GM18867 (cell line): ENCODE results near the gene SORCS2.

Source experiments
- ATAC-seq: cut with Tn5 transposase; IDR thresholded peaks from one replicate; pipeline ENCODE4 v1.9.1; 2021; ENCODE audit warnings: mild to moderate bottlenecking, moderate library complexity; ENCODE audit not compliant: unreplicated experiment

Gene SORCS2

DNA sequence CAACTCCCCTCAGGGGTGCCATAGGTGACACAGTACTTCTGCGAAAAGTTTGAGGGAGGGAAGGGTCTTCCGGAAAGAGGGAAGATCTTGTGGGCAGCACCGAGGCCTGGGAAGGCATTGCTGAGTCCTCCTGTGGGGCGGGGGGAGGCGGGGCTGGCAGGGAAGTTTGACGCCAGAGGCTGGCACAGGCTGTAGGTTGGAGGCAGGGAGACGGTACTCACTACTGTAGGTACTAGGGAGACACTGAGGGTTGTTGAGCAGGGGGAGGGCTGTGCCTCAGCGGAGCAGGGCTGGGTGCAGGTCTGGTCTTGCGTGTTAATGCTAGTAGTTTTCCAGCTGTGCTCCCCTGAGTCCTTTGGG lies 265.7 kb downstream of the SORCS2 start:
- no peak for ATAC-seq

DNA sequence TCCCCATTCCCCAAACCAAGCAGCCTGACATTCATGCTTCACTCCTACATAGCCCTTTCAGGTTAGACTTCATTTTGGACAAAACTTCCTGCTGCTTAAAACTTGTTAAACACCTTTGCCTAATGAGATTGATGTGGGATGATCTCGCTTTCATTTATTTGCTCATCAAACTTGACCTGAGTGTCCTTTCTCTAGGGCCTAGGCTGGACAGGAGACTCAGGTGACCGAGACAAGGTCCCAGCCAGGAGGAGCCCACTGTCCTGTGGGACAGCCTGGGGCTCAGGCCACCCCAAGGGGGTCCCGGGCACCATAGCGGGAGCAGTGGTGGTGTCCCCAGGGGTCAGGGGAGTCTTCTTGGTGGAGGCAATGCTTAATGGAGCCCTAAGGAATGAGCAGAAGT lies 266.1 kb downstream of the SORCS2 start:
- no peak for ATAC-seq

DNA sequence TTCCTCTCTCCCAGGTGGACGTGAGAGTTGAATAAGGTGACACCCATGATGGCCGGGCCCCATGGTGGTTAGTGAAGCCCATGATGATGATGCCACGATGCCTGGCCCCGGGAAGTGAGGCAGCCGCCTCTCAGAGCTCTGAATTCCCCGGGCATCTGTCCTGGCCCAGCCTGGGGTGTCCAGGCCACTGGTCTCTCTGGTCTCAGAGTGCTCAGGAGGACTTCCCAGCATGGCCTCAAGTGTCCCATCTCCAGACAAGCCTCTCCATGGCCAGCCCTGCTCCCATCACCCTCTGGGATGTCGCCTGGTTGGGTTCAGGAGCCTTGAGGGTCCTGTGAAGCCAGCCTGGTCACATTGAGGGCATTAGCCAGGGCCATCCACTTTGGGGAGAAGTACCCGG lies 267.1 kb downstream of the SORCS2 start:
- ATAC-seq = no peak

DNA sequence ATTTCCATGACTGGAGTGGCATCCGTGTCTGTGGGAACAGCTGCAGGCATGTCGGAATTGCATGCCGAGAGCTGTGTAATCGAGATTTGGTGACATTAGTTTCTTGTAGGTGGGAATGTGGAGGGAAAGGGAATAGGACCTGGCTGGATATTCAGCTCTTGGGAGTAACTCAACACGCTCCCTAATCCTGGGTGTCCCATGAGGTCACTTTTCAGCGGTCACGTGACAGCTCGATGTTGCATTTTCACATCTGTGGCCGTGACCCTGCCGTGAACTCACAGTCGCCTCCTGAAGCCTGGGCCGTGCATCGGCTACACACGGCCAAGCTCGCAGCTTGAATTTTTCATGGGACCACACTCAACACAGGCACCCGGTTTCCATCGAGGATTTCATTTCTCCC lies 268.2 kb downstream of the SORCS2 start:
- no peak for ATAC-seq

DNA sequence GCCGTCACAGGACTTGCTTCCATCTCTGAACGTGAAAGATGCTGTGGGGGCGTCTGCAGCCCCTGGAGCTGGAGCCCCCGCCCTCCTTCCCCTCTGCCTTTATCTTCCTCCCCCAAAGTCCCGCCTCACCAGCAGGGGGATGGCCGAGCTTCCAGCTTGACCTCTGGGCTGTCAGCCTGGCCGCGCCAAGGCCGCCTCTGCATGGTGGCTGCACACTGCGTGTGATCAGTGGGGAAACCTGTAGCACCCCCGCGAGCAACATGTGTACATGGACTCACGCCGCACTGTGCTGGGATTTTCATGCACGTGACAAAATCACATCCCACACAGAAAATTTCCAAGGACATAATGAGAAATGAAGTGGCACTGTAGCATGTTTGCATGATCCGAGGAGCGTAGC lies 268.9 kb downstream of the SORCS2 start:
- ATAC-seq = no peak

DNA sequence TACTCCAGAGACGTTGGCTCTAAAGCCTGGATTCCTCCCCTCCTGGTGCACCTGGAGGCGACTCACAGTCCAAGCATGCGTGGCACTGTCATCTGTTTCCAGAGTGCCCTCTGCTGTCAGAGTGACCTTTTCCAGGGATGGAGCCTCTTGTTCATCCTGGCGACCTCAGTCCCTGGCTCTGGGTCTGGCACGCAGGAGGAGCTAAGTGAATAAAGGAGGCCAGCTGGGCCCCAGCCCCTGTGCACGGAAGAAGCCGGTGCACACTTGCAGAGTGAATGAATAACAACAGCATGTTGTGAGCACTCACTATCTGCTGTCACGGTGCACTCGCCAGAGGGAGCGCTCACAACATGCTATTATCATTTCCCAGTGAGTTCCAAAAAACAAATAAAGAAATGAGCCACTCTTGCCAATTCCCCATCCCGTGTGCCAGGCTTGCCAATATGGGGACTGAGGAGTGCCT lies 270.2 kb downstream of the SORCS2 start:
- no peak for ATAC-seq

DNA sequence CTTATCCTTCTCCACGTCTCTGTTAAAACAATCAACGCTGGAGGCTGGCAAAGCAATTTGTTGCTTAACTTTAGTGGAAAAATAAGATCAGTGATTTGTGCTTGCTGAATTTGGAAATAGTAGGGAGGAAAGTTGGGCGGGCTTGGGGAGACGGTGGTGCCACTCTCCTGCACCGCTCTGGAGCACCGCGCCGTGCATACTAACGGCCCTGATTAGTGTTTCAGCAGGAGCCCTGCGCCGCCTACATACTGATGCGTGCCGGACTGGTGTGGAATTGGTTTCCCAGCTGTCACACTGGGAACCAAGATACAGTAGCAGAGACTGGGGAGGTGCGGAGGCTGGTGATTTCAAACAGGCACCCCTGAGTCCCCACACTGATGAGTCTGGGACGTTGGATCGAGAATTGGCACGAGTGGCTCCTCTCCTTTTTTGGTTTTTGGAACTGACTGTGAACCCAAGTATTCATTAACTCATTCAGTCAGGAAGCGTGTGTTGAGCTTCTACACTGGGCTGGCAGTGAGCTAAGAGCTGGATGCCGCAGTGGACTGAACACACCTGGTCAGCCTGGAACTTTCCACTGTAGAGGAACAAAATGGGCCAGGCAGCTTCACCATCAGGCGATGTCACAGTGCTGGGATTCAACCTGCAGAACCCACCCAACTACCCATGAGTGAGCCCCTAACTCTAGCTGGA lies 271.4 kb downstream of the SORCS2 start:
- ATAC-seq = no peak

DNA sequence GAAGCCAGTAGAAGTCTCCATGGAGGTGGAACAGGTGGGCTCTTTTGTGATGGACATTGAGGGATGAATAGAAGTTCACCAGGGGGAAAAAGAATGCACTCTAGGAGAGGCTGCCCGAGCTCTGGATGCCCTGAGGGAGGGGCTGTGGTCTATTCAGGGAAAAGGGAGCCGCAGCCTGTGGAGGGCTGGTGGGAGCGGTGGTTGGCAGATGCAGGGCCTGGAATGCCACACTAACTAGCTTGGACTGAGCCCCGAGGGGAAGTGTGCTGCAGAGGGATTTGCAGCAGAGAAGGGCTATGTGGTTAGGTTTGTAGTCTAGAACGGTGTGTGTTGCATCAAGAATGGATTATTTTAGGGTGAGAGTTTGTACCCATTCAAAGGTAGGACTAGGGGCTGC lies 271.9 kb downstream of the SORCS2 start:
- no peak for ATAC-seq

DNA sequence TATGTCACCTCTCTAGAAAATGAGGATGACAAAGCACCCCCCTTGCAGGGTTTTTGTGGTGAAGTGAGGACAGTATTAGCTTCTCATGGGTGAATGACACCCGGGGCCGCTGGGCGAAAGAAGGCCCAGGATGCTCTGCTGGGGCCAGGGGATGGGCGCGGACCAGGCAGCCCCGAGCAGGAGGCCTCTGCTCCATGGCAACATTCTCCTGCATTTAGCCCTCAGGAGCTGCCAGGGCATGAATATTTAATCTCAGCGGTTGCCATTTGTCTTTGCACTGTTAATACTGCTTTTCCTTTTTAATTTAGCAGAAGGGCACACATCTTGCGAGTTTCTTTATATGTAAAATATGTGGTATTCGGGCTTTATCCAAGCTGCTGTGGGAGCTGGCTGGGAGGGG lies 272.7 kb downstream of the SORCS2 start:
- no peak for ATAC-seq

DNA sequence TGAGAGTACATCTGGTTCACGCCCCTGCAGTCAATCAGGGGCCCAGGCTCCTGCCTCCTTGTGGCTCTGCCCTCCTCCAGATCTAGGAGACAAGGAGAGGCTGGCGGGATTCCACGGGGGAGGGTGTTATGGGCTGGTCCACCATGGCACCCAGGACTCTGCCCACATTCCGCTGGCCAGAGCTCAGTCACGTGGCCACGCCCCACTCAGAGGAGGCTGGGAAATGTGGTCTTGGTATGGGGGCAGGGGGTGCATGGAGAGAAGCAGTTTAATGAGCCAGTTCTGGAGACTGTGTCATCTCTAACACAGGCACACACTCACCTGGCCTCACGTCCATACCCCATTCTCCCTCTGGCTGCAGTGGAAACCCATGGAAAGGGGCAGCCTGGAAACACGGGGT lies 273.9 kb downstream of the SORCS2 start:
- ATAC-seq = no peak

DNA sequence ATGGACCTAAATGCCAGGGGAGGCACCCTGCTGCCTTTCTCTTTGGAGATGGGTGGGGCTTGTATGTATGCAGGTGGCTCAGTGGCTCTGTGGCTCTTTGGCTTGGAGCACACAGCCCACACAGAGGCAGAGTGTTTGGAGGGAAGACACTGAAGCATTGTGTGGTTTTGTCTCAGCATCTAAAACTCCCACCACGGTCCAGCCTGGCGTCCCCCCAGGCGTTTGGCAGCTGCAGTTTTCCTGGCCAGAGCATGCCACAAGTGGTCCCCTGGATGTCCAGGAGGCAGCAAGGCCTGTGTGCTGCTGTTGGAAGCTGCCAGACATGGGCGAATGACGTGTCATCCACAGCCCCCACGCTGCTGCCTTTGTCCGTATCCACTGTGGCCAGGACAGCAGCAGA lies 274.6 kb downstream of the SORCS2 start:
- no peak for ATAC-seq

DNA sequence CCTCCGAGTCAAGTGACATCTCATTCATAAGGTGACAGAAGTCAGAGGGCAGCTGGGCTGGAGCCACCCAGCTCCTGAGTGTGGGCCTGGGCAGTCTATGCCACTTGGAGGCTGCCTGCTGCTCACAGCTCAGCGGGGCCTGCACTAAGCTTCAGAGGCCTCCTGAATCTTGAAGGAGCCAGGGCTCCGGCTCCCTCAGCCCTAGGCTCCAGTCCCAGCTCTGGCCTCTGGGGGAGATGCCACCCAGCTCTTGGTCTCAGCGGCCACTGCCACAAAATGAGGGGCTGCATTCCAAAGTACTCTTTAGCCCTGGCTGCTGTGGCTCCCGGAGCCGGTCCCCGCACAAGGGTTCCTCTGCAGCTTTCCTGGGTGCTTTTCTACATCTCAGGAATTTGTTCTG lies 275.1 kb downstream of the SORCS2 start:
- no peak for ATAC-seq

DNA sequence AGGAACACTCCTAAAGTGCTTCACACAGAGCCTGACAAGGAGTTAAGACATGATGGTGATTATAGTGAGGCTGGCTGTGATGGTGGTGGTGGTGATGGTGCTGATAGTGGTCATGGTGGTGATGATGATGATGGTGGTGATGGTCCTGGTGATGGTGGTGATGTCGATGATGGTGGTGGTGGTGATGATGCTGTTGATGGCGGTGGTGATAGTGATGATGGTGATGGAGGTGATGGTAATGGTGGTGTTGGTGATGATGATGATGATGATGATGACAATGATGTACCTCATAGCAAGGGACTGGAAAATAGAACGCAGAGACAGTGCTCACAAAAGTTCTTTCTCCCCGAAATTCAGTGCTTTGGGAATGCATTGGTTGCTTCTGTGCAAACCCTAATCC lies 276.7 kb downstream of the SORCS2 start:
- ATAC-seq = no peak

DNA sequence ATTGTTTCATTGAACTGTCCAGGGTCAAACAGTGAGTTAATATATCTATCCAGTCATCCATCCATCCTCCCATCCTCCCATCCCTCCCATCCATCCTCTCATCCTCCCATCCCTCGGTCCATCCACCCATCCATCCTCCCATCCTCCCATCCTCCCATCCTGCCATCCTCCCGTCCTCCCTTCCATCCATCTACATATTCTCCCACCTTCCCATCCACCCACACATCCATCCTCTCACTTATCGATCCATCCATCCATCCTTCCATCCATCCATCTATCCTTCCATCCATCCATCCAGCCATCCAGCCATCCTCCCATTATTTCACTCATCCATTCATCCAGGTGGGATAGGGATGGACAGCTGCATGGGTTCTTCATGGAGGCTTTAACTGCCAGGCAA lies 277.8 kb downstream of the SORCS2 start:
- no peak for ATAC-seq

DNA sequence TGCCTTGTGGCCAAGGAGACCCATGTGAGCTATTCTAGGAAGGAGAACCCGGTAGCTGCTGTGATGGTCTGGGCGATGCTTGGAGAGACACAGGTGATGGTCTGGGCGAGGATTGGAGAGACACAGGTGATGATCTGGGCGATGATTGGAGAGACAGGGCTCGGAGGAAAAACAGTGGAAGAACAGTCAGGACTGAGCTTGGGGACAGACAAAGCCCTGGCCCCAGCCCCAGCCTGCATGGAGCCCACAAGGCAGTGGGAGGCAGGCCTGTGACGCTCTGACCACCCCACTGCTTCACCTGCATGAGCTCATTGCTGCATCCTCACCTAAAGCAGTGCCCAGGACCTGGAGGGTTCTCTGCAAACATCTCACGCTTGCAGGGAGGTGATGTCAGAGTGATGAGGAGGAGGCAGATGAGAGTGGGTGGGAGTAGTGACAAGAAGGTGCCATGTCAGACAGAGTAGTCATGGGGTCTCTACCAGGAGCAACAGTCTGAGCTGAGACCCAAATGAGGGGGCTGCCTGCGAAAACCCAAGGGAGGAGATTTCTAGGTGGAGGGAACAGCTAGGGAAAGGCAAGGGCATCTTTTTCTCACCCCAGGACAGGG lies 278.3 kb downstream of the SORCS2 start:
- no peak for ATAC-seq

DNA sequence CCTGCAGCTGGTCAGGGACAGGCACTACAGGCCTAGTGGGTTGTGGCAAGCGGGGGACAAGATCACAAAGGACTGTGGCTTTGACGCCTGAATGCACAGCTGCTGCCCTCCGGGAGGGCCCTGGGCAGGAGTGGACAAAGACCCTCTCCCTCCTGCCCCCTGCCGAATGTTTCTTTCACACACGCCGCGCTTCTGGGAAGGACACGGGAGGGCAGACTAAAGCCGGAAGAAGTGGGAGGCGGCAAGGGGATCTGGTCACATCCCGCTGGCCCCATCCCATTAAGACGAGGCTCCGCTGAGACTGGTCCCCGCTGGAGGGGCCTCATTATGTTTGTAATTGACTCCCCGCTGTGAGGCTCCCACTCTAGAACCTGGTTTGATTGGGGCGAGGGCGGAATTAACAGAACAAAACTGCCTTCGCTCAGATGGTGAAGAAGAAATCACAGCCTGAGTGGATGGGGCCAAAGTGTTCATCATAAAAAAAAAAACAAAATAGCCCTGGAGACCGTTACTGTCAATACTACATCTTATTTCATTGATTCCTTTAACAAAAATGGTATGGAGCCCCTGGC lies 280.2 kb downstream of the SORCS2 start:
- ATAC-seq = no peak

DNA sequence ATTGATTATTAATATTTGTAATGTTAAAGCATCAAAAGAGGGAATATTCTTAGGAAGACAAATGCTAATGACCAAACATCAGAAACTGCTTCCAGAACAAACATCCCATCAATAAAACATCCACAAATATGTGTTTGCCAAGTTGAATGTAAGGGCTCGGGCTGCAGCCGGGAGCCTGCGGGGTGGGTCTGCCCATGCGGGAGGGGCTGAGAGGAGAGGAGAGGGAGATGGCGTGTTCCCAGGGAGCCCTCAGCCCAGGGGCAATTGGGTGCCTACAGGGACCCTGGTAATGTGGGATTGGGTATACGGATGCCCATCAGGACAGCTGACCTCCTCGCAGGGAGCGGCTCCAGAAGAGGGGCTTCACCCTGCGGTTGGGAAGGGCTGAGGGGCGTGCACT lies 280.7 kb downstream of the SORCS2 start:
- ATAC-seq = no peak

DNA sequence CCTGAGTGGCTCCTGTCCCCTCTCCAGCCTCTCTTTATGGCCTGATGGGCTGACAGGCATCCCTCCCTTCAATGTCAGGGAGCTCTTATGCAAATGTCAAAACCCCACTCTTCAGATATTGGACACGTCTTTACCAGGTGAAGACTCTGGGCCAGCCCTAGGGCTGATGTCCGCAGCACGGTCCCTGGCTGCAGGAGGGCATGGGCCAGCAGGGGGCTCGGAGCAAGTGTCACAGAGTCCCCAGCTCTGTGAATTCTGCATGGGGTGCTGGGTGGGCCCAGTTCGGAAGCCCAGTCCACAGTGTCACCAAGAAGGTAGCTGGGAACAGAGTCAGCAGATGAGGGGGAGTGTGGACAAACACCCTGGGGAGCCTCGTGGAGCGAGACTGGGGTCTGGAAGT lies 282.0 kb downstream of the SORCS2 start:
- no peak for ATAC-seq

DNA sequence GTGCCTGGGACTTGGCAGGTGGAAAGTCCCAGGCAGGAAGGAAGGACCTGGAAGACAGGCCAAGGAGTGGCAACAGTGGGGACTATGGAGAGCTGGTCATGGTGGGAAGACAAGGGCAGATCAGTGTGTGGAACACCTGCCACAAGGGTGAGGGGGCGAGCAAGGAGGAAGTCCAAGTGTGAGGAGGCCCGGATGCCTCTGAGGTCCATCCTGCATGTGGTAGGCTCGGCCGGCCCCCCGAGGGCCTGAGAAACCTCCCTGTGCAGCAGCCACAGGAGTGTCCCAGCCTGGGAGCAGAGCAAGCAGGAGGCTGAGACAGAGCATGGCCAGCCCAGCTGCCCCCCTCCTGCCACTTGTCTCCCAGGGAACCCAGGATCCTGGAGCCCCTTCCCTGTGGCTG lies 282.9 kb downstream of the SORCS2 start:
- no peak for ATAC-seq

DNA sequence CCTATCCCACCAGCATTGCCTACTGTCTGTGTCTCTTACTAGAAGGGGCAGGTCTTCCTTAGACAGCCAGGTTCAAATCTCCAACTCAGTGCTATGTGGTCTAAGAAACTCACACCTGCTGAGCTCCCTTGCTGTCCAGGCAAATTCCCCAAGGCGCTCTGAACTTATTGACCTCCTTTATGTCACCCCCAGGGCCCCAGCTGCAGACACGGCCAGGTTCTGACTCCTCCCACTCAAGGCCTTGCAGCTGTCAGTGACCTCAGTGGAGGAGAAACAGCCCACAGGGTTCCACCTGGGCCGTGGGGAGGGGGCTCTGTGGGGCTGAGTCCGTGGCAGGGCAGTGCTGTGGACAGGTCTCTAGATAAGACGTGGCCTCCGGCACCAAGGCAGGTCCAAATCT lies 284.5 kb downstream of the SORCS2 start:
- ATAC-seq = no peak

DNA sequence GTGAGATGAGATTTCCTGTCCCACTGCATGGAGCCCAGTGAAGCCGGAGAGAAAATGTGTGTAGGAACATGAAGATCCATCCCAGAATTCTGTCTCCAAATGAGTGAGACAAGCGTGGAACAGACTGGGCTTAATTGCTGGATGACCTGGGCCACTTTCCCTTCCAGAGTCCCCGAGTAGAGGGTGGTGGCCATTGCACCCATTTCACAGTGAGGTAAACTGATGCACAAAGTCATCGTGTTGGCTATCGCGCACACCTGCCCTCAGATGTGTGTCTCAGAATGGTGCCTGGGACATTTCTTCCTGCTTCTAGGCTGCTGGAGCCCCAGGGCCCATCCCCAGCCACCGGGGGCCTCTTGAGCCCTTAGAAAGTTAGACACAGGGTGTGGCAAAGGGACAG lies 285.4 kb downstream of the SORCS2 start:
- ATAC-seq = no peak

DNA sequence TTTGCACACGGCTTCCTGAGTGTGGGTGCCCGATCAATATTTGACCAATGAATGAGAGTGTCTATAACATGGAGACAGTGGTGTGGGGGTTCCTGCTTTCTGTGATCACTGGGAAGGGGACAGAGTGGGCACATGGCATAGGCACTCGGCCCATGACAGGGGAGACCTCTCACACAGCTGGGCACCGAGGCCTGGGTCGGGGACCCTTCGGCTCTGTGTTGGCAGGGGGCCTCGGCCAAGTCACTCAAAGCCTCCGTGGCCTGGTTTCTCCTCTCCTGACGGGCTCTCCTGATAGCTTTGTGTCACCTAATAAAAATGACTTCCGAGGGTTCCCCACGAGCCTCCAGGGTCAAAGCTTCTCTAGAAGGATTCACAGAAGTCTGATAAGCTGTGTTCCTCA lies 286.3 kb downstream of the SORCS2 start:
- ATAC-seq = no peak

DNA sequence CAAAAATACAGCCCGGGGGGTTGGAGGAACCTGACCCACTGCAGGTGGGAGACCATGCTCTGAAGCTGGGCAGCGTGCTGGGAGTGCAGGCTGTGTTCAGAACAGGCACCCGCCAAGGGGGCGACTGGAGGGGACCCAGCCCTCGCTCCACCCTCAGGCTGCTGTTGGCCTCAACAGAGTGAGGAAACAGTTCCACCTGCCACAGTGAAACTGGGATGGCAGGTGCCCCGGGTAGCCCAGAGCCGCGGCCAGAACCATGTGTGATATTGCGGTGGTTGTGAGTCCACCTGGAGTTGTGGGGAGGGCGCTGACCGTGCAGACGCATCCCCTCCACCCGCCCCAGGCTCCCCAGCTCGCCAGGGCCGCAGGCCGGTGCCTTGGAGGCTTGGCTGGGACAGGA lies 288.1 kb downstream of the SORCS2 start:
- no peak for ATAC-seq
